HG02623 (cell line): ENCODE data around the gene TMEM88.

ENCODE experiments used
- ATAC-seq: cut with Tn5 transposase; IDR thresholded peaks from one replicate; pipeline ENCODE4 v1.9.1; 2021; ENCODE audit warnings: moderate library complexity; ENCODE audit not compliant: unreplicated experiment

Gene TMEM88

DNA sequence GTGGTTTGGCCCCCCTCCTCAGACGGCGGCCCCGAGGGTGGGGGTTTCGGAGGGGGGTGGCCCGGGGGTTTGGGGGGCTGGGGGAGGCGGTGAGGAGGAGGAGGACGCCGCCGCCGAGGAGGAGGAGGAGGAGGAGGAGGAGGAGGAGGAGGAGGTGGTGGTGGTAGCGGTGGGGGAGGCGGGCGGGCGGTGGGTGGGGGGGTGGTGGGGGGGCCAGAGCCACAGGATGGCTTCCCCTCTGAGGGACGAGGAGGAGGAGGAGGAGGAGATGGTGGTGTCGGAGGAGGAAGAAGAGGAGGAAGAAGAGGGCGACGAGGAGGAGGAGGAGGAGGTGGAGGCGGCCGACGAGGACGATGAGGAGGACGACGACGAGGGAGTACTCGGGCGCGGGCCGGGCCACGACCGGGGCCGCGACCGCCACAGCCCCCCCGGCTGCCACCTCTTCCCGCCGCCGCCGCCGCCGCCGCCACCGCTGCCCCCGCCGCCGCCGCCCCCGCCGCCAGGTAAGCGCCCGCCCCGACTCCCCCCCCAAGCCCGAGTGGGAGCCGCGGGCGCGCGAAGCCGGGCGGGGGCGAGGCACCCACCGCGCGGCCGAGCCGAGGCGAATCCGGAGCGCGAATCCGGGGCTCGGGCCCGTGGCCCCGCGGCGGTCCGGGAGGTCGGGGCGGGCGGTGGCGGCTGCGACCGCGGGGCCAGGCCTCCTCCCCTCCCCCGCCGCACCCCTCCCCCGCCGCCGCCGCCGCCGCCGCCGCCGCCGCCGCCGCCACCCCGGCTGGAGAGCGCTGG is 29.9 kb downstream of the TMEM88 start:
- ATAC-seq: no peak

DNA sequence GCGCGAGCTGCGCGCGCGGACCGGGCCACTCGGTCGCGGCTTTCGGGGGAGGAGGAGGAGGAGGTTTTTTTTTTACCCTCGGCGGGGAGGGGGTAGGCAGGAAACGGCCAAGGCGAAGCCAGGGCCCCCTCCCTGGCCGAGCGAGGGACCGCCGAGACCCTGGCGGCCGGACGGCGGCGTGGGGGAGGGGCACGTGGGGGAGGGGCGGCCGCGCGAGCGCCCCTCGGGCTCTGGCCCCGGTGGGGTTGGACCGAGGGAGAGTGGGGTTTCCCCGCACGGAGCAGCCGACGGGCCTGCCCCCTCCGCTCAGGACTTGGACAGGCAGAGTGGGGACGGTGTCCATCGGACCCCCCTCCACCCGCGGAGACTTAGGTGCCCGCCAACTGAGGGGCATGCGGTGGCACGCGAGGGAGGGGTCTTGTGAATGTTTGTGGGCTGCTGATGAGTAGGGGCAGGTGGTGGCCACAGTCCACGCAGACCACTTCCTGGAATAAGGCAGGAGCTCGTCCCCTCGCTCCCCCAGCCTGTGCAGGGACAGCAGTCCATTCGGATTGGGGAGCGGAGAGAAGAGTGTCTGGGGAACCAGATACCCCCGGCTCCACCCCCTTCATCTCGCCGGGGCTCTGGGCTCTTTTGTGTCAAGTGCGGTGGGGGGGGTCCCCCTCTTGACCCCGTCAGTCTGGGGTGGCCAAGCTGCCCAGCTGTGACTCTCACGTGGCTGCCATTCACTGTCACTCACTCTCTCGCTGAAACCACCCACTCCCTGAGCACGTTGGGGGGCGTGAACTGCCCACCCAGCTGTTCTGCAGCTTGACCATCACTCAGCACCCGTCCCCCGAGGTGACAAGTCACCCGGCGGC is 30.7 kb downstream of the TMEM88 start:
- ATAC-seq: no peak

GRCh38 chr17:7886227-7887037 is 31.6 kb downstream of the TMEM88 start:
- no peak for ATAC-seq

- no peak for ATAC-seq
Measured at GRCh38 chr17:7887038-7887481, 32.2 kb downstream of the TMEM88 start.

- peak; percentile 43 for ATAC-seq
Measured at GRCh38 chr17:7887482-7888183, 32.8 kb downstream of the TMEM88 start.

DNA sequence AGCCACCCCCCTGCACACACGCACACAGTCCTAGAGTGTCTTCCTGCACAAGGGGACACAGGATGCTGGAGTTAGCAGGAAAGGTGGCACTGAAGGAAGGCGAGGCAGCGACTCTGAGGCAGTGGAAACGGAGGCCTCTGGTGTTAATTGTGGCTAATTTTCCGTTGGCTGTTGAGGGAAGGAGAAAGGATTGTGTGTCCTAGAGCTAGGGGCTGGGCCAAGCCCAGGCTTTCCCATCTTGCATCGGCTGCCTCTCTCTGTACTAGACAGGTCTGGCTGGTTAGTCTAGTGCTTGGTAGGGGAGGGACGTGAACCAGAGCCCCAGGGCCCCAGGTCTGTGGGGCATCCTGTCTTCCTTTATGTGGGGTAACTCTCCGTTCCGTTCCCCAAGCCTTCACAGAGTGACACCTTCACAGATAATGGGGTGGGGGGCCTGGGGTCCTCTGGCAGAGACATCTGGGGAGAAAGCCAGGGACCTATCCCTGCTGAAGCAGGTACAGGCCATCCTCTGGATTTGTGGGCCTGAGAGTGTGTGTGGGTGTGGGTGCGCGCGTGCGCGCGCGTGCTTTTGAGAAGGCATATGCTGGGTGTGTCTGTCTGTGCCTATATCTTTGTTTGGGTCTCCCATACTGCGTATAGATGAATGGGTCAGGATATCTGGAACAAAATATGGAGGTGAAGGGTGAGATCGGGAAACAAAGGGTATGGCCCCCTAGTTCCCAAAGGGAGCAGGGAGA is 33.5 kb downstream of the TMEM88 start, which contains the start of gene CHD3:
CHD3 (plus strand) TSS at position 606 of the 737 bp plus-strand sequence. CDS start 212 bp downstream, outside the sequence.
- ATAC-seq: no peak

DNA sequence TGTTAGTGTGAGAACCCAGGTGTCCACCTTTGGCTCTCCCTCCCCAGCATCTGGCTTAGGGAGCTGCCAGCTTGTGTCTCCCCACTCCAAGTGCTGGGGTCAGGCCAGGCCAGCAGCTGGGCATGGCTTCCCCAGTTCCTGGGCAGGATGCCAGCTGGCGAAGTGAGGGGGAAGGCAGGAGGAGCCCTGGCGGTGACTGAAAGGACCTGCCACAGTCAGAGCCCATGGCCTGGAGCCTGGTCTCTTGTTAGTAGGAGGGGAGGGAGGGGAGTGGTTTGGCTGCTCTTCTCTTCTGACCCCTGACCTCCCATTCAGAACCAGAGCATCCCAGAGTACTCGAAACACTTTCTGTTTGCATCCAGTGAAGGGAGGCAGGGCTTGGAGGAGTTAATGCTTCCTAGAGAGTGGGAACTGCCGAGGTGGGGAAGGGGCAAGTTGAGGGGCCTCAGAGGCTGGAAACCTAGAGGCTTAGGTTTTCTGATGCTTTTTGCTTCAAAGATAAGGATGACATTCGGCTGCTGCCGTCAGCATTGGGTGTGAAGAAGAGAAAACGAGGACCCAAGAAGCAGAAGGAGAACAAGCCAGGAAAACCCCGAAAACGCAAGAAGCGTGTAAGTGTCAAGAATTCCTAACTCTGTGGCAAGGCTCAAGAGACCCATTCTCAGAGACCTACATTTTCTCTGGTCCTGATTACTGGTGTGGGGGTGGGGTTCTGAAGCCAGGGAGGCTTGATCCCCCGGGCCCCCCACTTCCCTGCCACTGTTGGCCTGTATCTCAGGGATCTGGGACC is 34.5 kb downstream of the TMEM88 start:
- ATAC-seq: no peak

GRCh38 chr17:7893187-7893880 is 38.5 kb downstream of the TMEM88 start:
- ATAC-seq: no peak

DNA sequence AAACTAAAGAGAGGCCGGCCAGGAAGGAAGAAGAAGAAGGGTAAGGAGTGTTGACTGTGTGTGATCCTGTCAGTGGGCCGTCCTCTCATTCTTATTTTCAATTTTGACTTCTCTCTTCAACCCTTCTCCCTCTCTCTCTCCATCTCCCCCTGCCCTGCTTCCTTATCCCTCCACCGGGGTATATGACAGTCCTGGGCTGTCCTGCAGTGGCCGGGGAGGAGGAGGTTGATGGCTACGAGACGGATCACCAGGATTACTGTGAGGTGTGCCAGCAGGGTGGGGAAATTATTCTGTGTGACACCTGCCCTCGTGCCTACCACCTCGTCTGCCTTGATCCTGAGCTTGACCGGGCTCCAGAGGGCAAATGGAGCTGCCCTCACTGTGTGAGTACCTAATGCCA is 39.4 kb downstream of the TMEM88 start:
- ATAC-seq: no peak

GRCh38 chr17:7894866-7895265 is 40.0 kb downstream of the TMEM88 start:
- ATAC-seq: no peak

DNA sequence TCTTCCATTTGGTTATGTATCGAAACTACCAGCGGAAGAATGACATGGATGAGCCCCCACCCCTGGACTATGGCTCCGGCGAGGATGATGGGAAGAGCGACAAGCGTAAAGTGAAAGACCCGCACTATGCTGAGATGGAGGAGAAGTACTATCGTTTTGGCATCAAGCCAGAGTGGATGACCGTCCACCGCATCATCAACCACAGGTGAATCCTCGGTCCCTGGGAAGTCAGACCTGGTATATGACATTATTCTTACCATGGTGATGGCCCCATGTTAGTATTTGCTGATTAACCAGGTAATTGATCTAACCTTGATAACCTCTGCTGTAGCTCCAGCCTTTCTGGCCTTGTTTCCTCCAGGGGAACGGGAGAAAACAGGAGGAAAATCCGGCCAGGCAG is 42.2 kb downstream of the TMEM88 start:
- ATAC-seq: no peak

DNA sequence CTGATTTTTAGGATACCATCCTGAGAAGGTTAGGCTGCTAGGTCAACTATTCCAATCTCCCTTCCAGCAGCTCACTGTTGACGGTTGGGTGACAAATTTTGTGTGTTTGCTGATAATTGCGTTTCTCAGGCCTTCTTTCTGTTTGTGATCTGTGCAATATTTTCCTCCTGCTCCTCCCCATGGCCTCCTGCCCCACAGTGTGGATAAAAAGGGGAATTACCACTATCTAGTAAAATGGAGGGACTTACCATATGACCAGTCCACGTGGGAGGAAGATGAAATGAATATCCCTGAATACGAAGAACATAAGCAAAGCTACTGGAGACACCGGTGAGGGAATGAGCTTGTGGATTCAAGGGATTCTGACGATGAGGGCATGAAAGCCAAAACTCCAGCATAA is 42.9 kb downstream of the TMEM88 start:
- no peak for ATAC-seq

GRCh38 chr17:7903154-7904103 is 48.6 kb downstream of the TMEM88 start:
- no peak for ATAC-seq
